OCI-LY1 (cell line): Measurements from ENCODE around the gene ASH1L.

ENCODE experiments used
- H2AFZ ChIP-seq: fragments of 200-600 bp; sonication (generic), shearing (Covaris generic); 2 replicates; pipeline ENCODE4 v1.6.0; 2014; ENCODE audit warnings: antibody characterized with exemption, mild to moderate bottlenecking, low read length
- H3F3A ChIP-seq: fragments of 200-600 bp; sonication (generic), shearing (Covaris generic); 2 replicates; pipeline ENCODE4 v1.6.0; 2014; ENCODE audit warnings: mild to moderate bottlenecking, antibody characterized with exemption, low read length, moderate library complexity; ENCODE audit not compliant: insufficient read depth
- H3K27ac ChIP-seq: fragments of 200-600 bp; sonication (generic); 2 replicates; pipeline ENCODE4 v1.5.1; 2014; ENCODE audit warnings: low read length, mixed run types, mild to moderate bottlenecking, low read depth; ENCODE audit not compliant: poor library complexity, severe bottlenecking
- H3K27me3 ChIP-seq: fragments of 200-600 bp; sonication (generic); 2 replicates; pipeline ENCODE4 v1.6.0; 2014; ENCODE audit warnings: antibody characterized with exemption, mild to moderate bottlenecking, low read length, moderate library complexity; ENCODE audit not compliant: insufficient read depth
- H3K36me3 ChIP-seq: fragments of 200-600 bp; sonication (generic); 2 replicates; pipeline ENCODE4 v1.6.1; 2014; ENCODE audit warnings: mild to moderate bottlenecking, antibody characterized with exemption, low read length, moderate library complexity, mixed read lengths; ENCODE audit not compliant: insufficient read depth
- H3K4me1 ChIP-seq: fragments of 200-600 bp; sonication (generic); 2 replicates; pipeline ENCODE4 v1.5.1; 2014; ENCODE audit warnings: mild to moderate bottlenecking, low read length, moderate library complexity; ENCODE audit not compliant: insufficient read depth, severe bottlenecking
- H3K4me2 ChIP-seq: fragments of 200-600 bp; sonication (generic), shearing (Covaris generic); 2 replicates; pipeline ENCODE4 v1.6.1; 2014; ENCODE audit warnings: low read length
- H3K4me3 ChIP-seq: fragments of 200-600 bp; sonication (generic); 2 replicates; pipeline ENCODE4 v1.5.1; 2014; ENCODE audit warnings: low read length, low read depth, mild to moderate bottlenecking, mixed read lengths; ENCODE audit not compliant: poor library complexity, severe bottlenecking
- H3K79me2 ChIP-seq: fragments of 200-600 bp; shearing (Covaris generic); 2 replicates; pipeline ENCODE4 v1.6.1; 2016; ENCODE audit warnings: mixed run types, low read length, mixed read lengths; ENCODE audit not compliant: insufficient read depth
- H3K9ac ChIP-seq: fragments of 200-600 bp; sonication (generic), shearing (Covaris generic); 2 replicates; pipeline ENCODE4 v1.6.1; 2014; ENCODE audit warnings: mild to moderate bottlenecking, low read length, mixed read lengths
- H3K9me2 ChIP-seq: fragments of 200-600 bp; sonication (generic), shearing (Covaris generic); 2 replicates; pipeline ENCODE4 v1.6.1; 2014; ENCODE audit warnings: low read depth, mild to moderate bottlenecking, low read length, mixed read lengths
- H3K9me3 ChIP-seq: fragments of 200-600 bp; shearing (Covaris generic); 2 replicates; pipeline ENCODE4 v1.6.1; 2014; ENCODE audit warnings: low read length, mixed read lengths
- H4K20me1 ChIP-seq: fragments of 200-600 bp; sonication (generic), shearing (Covaris generic); 2 replicates; pipeline ENCODE4 v1.6.0; 2016; ENCODE audit warnings: mild to moderate bottlenecking, low read length; ENCODE audit not compliant: insufficient read depth
- EZH2 ChIP-seq: fragments of 200-600 bp; sonication (generic), shearing (Covaris generic); IDR thresholded peaks from 2 replicates; pipeline ENCODE4 v1.8.0; 2017; ENCODE audit warnings: borderline replicate concordance, mixed run types, mild to moderate bottlenecking, antibody characterized with exemption, low read length, moderate library complexity, mixed read lengths
- TF ChIP-seq, protein P1 (sequence below): fragments of 200-600 bp; sonication (generic), shearing (Covaris generic); IDR thresholded peaks from 2 replicates; pipeline ENCODE4 v1.5.1; 2017; ENCODE audit warnings: mild to moderate bottlenecking, antibody characterized with exemption, low read length, moderate library complexity, mixed read lengths

The ASH1L gene

DNA sequence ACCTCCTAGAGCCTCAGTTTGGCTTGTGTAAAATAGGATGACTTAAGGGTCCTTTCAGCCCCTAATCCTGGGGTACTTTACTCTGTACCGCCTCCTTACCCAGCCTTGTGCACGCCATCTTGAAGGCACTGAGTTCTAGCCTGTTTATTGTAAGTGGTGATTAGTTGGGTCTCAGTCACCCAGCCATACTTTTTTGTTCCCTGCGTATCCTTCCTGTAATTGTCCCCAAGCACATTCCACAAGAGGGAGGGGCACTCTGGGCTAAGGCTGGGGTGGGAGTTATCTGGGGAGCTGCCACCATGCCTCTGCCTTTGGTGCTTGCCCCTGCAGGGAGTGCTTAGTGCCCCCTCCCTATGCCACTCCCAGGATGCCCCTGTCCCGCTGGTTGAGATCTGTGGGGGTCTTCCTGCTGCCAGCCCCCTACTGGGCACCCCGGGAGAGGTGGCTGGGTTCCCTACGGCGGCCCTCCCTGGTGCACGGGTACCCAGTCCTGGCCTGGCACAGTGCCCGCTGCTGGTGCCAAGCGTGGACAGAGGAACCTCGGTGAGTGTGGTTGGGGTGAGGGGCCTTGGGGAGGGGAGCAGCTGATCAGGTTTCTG is 253.1 kb downstream of the ASH1L start:
- H3K36me3 ChIP-seq = peaks cover 51% of the 10 kb centered on the region
- H3K9ac ChIP-seq = peak overlapping the region; percentile 100
- no peaks in the 10 kb centered on the region for H3K9me2 ChIP-seq
- peak overlapping the region; percentile 100 for H3K4me3 ChIP-seq
- H2AFZ ChIP-seq = no peak overlapping the region
- H3K27me3 ChIP-seq = no peaks in the 10 kb centered on the region
- H3F3A ChIP-seq = no peaks in the 10 kb centered on the region
- no peak for TF ChIP-seq EZH2
- TF ChIP-seq, protein P1, sequence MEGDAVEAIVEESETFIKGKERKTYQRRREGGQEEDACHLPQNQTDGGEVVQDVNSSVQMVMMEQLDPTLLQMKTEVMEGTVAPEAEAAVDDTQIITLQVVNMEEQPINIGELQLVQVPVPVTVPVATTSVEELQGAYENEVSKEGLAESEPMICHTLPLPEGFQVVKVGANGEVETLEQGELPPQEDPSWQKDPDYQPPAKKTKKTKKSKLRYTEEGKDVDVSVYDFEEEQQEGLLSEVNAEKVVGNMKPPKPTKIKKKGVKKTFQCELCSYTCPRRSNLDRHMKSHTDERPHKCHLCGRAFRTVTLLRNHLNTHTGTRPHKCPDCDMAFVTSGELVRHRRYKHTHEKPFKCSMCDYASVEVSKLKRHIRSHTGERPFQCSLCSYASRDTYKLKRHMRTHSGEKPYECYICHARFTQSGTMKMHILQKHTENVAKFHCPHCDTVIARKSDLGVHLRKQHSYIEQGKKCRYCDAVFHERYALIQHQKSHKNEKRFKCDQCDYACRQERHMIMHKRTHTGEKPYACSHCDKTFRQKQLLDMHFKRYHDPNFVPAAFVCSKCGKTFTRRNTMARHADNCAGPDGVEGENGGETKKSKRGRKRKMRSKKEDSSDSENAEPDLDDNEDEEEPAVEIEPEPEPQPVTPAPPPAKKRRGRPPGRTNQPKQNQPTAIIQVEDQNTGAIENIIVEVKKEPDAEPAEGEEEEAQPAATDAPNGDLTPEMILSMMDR = no peak; the same call in 1 of the 2 replicates
- H3K9me3 ChIP-seq = no peaks in the 10 kb centered on the region
- H3K27ac ChIP-seq = peak overlapping the region; percentile 96
- peak overlapping the region; percentile 90 for H3K4me2 ChIP-seq
- H4K20me1 ChIP-seq = no peaks in the 10 kb centered on the region
- peaks cover 24% of the 10 kb centered on the region for H3K79me2 ChIP-seq
- H3K4me1 ChIP-seq = peaks cover 42% of the 10 kb centered on the region

DNA sequence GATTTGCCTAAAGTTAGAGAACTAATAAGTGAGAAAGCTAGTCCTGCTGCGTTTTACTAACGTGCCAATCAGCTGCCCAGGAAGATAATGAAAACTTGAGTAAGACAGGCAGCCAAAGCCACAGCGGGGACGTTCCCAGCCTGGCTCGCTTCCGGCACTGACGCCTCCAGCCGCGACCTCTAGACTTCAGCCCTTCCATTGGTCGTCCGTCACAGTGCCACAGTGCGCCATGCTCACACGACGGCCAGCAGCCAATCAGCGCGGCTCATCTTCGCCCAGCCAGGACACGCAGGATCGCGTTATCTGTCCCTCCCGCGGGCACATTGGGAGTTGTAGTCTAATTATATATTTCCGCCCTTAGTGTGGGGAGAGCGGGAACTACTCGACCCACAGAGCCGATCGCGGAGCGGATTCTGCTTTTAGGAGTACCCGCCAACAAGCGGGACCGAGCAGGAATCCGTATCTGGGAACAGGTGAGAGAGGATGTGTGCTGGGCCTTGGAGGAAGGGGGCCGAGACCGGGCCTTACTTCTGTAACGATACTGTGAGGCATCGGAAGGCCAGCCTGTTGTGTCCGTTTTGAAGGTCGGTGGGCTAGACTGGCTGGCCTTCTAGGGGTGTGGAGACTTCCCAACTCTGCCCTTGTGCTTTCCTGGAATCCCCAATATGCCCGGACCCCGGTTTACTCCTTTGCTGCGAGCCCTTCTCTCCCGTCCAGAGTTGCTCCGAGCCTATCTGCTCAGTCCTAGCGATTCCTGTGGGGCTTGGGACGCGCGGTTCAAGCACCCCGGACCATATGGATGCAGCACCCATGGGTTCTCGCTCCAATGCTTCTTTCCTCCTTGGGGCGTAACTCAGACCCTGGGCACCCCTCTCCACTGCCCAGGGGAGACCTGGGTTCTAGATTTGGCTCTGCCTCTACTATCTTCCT is 253.8 kb downstream of the ASH1L start, which contains the start of gene FDPS:
Gene FDPS, plus strand, starts transcription at position 374 of the 930 bp plus-strand sequence. CDS start 924 bp downstream, outside the sequence.
- Histone ChIP-seq H3K9me3 (no peaks in the 10 kb centered on the region), H4K20me1 (no peaks in the 10 kb centered on the region), H3K9me2 (no peaks in the 10 kb centered on the region), H3K9ac (peak within 1 kb of the TSS; percentile 100), H3F3A (no peaks in the 10 kb centered on the region), H3K4me3 (peak within 1 kb of the TSS; percentile 100), H3K27me3 (no peaks in the 10 kb centered on the region), H3K4me1 (peaks cover 44% of the 10 kb centered on the region), H3K4me2 (peak within 1 kb of the TSS; percentile 90), H3K27ac (peak within 1 kb of the TSS; percentile 96), H3K79me2 (peaks cover 24% of the 10 kb centered on the region), H3K36me3 (peaks cover 44% of the 10 kb centered on the region), H2AFZ (no peak within 1 kb of the TSS)
- TF ChIP-seq EZH2 = no peak
- TF ChIP-seq, protein P1 = no peak

DNA sequence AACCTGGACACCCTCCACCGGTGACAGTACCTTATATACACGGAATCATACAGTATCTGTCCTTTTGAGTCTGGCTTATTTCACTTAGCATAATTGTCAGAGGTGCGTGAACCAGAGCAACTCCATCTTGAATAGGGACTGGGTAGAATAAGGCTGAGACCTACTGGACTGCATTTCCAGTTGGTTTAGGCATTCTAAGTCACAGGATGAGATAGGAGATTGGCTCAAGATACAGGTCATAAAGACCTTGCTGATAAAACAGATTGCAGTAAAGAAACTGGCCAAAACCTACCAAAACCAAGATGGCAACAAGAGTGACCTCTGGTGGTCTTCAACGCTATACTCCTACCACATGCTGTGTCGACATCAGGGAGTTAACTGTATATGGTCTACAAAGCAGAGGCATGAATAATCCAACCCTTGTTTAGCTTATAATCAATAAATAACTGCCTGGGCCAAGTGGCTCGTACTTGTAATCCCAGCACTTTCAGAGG is 255.3 kb downstream of the ASH1L start:
- no peaks in the 10 kb centered on the region for H3K27me3 ChIP-seq
- H3K4me1 ChIP-seq = peaks cover 44% of the 10 kb centered on the region
- H3K4me3 ChIP-seq = peak overlapping the region; percentile 100
- peaks cover 31% of the 10 kb centered on the region for H3K36me3 ChIP-seq
- H3K79me2 ChIP-seq = peaks cover 24% of the 10 kb centered on the region
- H3K4me2 ChIP-seq = peak overlapping the region; percentile 90; the same call in 1 of the 2 replicates
- no peaks in the 10 kb centered on the region for H3K9me2 ChIP-seq
- no peaks in the 10 kb centered on the region for H4K20me1 ChIP-seq
- no peaks in the 10 kb centered on the region for H3K9me3 ChIP-seq
- TF ChIP-seq EZH2 = no peak
- TF ChIP-seq, protein P1 = peak; percentile 64
- H3F3A ChIP-seq = no peaks in the 10 kb centered on the region
- peak overlapping the region; percentile 67; the same call in 1 of the 2 replicates for H3K9ac ChIP-seq
- peak overlapping the region; percentile 96 for H3K27ac ChIP-seq
- no peak overlapping the region for H2AFZ ChIP-seq
